DMS153 treated with DMSO at 0.1 percent for 48 hours (cell line): ENCODE data around the gene KCTD21.
A peak's percentile ranks its signal among the peaks of the same experiment; 100 is the strongest.
"Not testable (repeated sequence)": the region's sequence is repeated elsewhere in the genome, so short reads cannot be mapped to it uniquely, and the experiment has no call there.

ENCODE experiments used
- DNase-seq: peaks from one replicate; lab custom pipeline; 2025; ENCODE audit not compliant: unreplicated experiment; lab: John Stamatoyannopoulos, UW

Gene KCTD21

GRCh38 chr11:78188286-78189173 lies at the start of gene KCTD21, which contains the start of gene USP35:
Gene KCTD21, minus strand, starts transcription at chr11:78188626. Its CDS starts 14,072 bp downstream, at chr11:78174554.
Gene USP35, plus strand, starts transcription at chr11:78188919. Its CDS starts 7,327 bp downstream, at chr11:78196246.
- DNase-seq: peak; percentile 93

GRCh38 chr11:78237293-78238046 lies 49.0 kb upstream of the KCTD21 start:
- no peak for DNase-seq

- DNase-seq: no peak
Observed at GRCh38 chr11:78234006-78234405, 45.6 kb upstream of the KCTD21 start.

- DNase-seq: not testable (repeated sequence)
Observed at GRCh38 chr11:78233046-78233445, 44.6 kb upstream of the KCTD21 start.

- DNase-seq: no peak
Observed at GRCh38 chr11:78231962-78232501, 43.6 kb upstream of the KCTD21 start.

GRCh38 chr11:78230161-78230877 lies 41.9 kb upstream of the KCTD21 start:
- DNase-seq: no peak

GRCh38 chr11:78229106-78229505 lies 40.7 kb upstream of the KCTD21 start:
- no peak for DNase-seq

- DNase-seq: peak; percentile 74
Observed at GRCh38 chr11:78228467-78228866, 40.0 kb upstream of the KCTD21 start.

GRCh38 chr11:78227921-78228320 lies 39.5 kb upstream of the KCTD21 start:
- DNase-seq: no peak

GRCh38 chr11:78226684-78227680 lies 38.6 kb upstream of the KCTD21 start:
- no peak for DNase-seq

- no peak for DNase-seq
Observed at GRCh38 chr11:78224906-78225420, 36.5 kb upstream of the KCTD21 start.

- no peak for DNase-seq
Observed at GRCh38 chr11:78224506-78224905, 36.1 kb upstream of the KCTD21 start.

- DNase-seq: no peak
Observed at GRCh38 chr11:78223320-78223954, 35.0 kb upstream of the KCTD21 start.

GRCh38 chr11:78222726-78223125 lies 34.3 kb upstream of the KCTD21 start:
- DNase-seq: not testable (repeated sequence)

GRCh38 chr11:78221396-78222315 lies 33.2 kb upstream of the KCTD21 start:
- DNase-seq: no peak

GRCh38 chr11:78220218-78221157 lies 32.1 kb upstream of the KCTD21 start:
- DNase-seq: no peak
